ENCODE data around the gene PLA2G1B.

DNA sequence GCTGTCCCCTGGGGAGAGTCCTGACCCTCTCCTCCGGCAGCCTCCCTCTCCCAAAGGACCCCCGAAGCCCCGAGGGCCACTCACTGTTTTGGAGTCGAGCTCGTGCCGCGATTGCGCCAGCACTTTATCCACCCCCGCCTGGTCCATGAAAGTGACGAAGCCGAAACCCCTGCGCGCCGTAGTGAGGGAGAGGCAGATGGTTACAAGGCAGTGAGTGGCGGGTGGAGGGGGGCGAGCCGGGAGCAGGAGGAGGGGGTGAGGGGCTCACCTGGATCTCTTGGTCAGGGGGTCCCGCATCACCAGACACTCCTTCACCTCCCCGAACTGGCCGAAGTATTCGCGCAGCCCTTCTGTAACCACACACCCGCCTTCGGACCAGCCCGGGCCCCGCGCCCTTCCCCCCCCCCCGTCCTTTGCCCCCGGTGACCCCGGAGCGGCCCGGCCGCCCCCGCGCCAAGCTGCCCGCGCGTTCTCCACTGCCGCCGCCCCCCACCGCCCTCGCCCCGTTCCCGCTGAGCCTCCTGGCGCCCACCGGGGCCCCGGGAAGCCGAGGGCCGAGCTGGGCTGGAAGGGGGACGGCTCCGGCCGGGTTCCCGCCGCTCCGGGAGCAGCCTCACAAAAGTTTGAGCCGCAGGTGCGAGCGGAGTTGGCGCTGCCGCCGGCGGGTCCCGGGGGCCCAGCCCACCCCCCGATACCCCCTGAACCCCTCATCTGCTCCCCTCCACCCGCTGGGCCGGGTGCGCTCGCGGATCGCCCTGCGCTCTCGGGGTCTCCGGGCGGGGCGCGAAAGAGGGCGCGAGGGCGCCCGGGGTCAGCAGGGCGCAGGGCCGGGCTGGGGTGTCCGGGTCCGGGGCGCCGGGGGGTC, 40.6 kb upstream of the PLA2G1B start:
- TF ChIP-seq CTCF (IDR thresholded peaks at IDR 0.05) (no peak), POLR2A (IDR thresholded peaks at IDR 0.05) (no peak)
